Fibroblast of lung (primary cell): ENCODE results near the gene EIF2S3.

ENCODE experiments used
- EZH2 ChIP-seq: IDR thresholded peaks from 2 replicates; pipeline ENCODE4 v1.5.1; 2012; ENCODE audit warnings: low read length, control low read depth, mild to moderate bottlenecking; ENCODE audit errors: missing control alignments
- TF ChIP-seq, protein P1 (sequence below), 2 donors: IDR thresholded peaks in 1 of 2; conservative IDR thresholded peaks in 1 of 2; 1 replicate in 1 of 2; 2 replicates in 1 of 2; pipeline ENCODE4 v1.5.1; 2011 to 2012; ENCODE audit warnings: low read length in 2 of 2, control low read depth in 1 of 2, inconsistent platforms in 1 of 2, low read depth in 1 of 2, mild to moderate bottlenecking in 1 of 2

DNA sequence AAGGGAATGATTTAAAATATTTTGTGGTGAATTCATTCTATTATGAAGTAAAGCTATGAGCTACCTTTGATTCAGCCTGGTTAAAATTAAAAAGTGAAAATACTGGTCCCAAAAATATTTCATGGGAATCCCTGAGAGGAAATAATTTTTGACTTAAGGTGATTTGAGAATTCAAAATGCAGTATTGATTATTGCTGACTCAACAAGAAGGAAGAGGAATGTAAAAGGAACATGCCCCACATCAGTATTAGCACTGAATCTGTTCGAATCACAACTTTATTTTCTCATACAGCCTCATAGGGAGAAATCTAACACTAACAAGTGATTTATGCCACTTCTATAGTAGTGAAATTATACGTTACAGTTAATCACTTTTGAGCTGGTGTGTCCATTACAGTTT, 27.7 kb downstream of the EIF2S3 start:
- TF ChIP-seq, protein P1, sequence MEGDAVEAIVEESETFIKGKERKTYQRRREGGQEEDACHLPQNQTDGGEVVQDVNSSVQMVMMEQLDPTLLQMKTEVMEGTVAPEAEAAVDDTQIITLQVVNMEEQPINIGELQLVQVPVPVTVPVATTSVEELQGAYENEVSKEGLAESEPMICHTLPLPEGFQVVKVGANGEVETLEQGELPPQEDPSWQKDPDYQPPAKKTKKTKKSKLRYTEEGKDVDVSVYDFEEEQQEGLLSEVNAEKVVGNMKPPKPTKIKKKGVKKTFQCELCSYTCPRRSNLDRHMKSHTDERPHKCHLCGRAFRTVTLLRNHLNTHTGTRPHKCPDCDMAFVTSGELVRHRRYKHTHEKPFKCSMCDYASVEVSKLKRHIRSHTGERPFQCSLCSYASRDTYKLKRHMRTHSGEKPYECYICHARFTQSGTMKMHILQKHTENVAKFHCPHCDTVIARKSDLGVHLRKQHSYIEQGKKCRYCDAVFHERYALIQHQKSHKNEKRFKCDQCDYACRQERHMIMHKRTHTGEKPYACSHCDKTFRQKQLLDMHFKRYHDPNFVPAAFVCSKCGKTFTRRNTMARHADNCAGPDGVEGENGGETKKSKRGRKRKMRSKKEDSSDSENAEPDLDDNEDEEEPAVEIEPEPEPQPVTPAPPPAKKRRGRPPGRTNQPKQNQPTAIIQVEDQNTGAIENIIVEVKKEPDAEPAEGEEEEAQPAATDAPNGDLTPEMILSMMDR (conservative IDR thresholded peaks at IDR 0.05 in 1 of 2, IDR thresholded peaks at IDR 0.05 in 1 of 2; ENCODE audit: low read depth in 1 of 2, low read length in 2 of 2), result no peak
- TF ChIP-seq EZH2, result no peak
